Activated naive CD4-positive, alpha-beta T cell treated with anti-CD3 and anti-CD28 coated beads, Interleukin-2, amount 50 U/mL, for 72 hours (primary cell): ENCODE measurements around the gene TRIM58. TPM values are rescaled to one million over a fixed set of nuclear protein-coding genes. Genes with fewer than 3 reads are reported as not detected.

Experiments used
- ATAC-seq, 2 donors: fragments of 150-1000 bp; cut with Tn5 transposase; 2 replicates each; pipeline ENCODE4 v1.10.0; 2021; ENCODE audit warnings: mild to moderate bottlenecking in 2 of 2, moderate library complexity in 2 of 2
- DNase-seq, 2 donors: peaks; one replicate each; pipeline ENCODE4 v3.0.0; 2021 to 2022; ENCODE audit warnings: low spot score in 2 of 2
- H3K27ac Mint-ChIP-seq, 2 donors: one replicate each; pipeline ENCODE4 v1.8.0; 2022; ENCODE audit warnings: mild to moderate bottlenecking in 2 of 2, mixed read lengths in 2 of 2
- H3K36me3 Mint-ChIP-seq, 2 donors: one replicate each; pipeline ENCODE4 v1.8.0; 2022; ENCODE audit warnings: mixed read lengths in 2 of 2
- H3K9me3 Mint-ChIP-seq, 2 donors: one replicate each; pipeline ENCODE4 v1.8.0; 2022; ENCODE audit warnings: mixed read lengths in 2 of 2
- total RNA-seq, 2 donors: library from RNA; stranded (reverse); gene quantifications; one replicate each; pipeline ENCODE4 v1.2.3, GENCODE V29; 2022

TRIM58 gene
- total RNA-seq, 2 donors from 2014 or later = 0.10 TPM; not detected in 1

GRCh38 chr1:247923941-247924340, 67.0 kb downstream of the TRIM58 start:
- H3K27ac Mint-ChIP-seq = no peak overlapping the region
- DNase-seq (no peak), ATAC-seq (no peak)
- no peaks in the 10 kb centered on the region for H3K36me3 Mint-ChIP-seq
- no peaks in the 10 kb centered on the region for H3K9me3 Mint-ChIP-seq

- DNase-seq (no peak), ATAC-seq (no peak)
- no peaks in the 10 kb centered on the region for H3K36me3 Mint-ChIP-seq
- H3K27ac Mint-ChIP-seq = no peak within 1 kb of the TSS
- H3K9me3 Mint-ChIP-seq = no peaks in the 10 kb centered on the region
These were observed 67.9 kb downstream of the TRIM58 start, which contains the start of gene OR2AJ1 for GRCh38 chr1:247924868-247925267. TSS of gene OR2AJ1 (plus strand) at chr1:247924889. CDS start at chr1:247933769, 8,880 bp downstream.

Other genes starting within 250 kb of the TRIM58 start
- not detected for gene OR13G1, start 177.4 kb upstream of the TRIM58 start, total RNA-seq
- not detected for gene OR6F1, start 140.5 kb upstream of the TRIM58 start, total RNA-seq
- gene OR14K1, start 118.6 kb upstream of the TRIM58 start, total RNA-seq = not detected
- not detected for gene OR14A2, start 109.0 kb upstream of the TRIM58 start, total RNA-seq
- not detected for gene OR1C1, start 96.6 kb upstream of the TRIM58 start, total RNA-seq
- not detected for gene OR14A16, start 33.1 kb upstream of the TRIM58 start, total RNA-seq
- gene OR11L1, start 15.3 kb upstream of the TRIM58 start, total RNA-seq = not detected
- not detected for gene OR2W3, start 38.4 kb downstream of the TRIM58 start, total RNA-seq
- not detected for gene OR2T8, start 63.1 kb downstream of the TRIM58 start, total RNA-seq
- gene OR2AJ1, start 67.7 kb downstream of the TRIM58 start, total RNA-seq = not detected
- gene OR2L8, start 91.7 kb downstream of the TRIM58 start, total RNA-seq = under 1 TPM in 1 of 2 donors, not detected in 1; 0.45 TPM
- under 1 TPM in 1 of 2 donors, not detected in 1; 0.25 TPM for gene OR2AK2, start 108.0 kb downstream of the TRIM58 start, total RNA-seq
- under 1 TPM in 1 of 2 donors, not detected in 1; 0.16 TPM for gene OR2L5, start 156.5 kb downstream of the TRIM58 start, total RNA-seq
- gene OR2L2, start 172.9 kb downstream of the TRIM58 start, total RNA-seq = under 1 TPM; 0.14 to 0.23 TPM
- gene OR2L3, start 189.6 kb downstream of the TRIM58 start, total RNA-seq = not detected
- not detected for gene OR2L13, start 238.0 kb downstream of the TRIM58 start, total RNA-seq